ENCODE data around the gene RAB36.

RAB36 gene

GRCh38 chr22:23166042-23166831 is 21.0 kb downstream of the RAB36 start:
- TF ChIP-seq, protein P1, sequence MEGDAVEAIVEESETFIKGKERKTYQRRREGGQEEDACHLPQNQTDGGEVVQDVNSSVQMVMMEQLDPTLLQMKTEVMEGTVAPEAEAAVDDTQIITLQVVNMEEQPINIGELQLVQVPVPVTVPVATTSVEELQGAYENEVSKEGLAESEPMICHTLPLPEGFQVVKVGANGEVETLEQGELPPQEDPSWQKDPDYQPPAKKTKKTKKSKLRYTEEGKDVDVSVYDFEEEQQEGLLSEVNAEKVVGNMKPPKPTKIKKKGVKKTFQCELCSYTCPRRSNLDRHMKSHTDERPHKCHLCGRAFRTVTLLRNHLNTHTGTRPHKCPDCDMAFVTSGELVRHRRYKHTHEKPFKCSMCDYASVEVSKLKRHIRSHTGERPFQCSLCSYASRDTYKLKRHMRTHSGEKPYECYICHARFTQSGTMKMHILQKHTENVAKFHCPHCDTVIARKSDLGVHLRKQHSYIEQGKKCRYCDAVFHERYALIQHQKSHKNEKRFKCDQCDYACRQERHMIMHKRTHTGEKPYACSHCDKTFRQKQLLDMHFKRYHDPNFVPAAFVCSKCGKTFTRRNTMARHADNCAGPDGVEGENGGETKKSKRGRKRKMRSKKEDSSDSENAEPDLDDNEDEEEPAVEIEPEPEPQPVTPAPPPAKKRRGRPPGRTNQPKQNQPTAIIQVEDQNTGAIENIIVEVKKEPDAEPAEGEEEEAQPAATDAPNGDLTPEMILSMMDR (IDR thresholded peaks at IDR 0.05; ENCODE audit: low read depth, low read length), result no peak
- no peak for DNase-seq (ENCODE audit: extremely low read depth, low read depth)

GRCh38 chr22:23166841-23167616 is 21.8 kb downstream of the RAB36 start:
- TF ChIP-seq, protein P1 (IDR thresholded peaks at IDR 0.05; ENCODE audit: low read depth, low read length), result no peak
- no peak for DNase-seq (ENCODE audit: extremely low read depth, low read depth)

- no peak for DNase-seq (ENCODE audit: extremely low read depth, low read depth)
- TF ChIP-seq, protein P1 (IDR thresholded peaks at IDR 0.05; ENCODE audit: low read depth, low read length), result no peak
Measured at GRCh38 chr22:23168391-23169042, 23.2 kb downstream of the RAB36 start.

DNA sequence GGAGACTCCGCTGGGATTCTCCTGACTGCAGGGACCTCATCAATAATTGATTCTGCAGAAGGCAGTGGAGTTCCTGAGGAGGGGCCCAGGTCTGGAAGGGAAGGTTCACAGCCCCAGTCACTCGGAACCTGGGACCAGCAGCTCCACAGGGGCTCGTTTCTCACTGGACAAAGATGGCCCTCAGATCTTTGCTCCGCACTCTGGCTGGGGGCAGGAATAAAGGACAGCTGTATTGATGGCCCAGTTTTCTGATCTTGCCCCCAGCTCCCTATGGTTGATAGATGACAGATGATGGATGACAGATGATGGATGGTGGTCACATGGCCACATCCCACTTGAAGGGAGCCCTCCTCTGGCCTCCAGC is 23.7 kb downstream of the RAB36 start:
- no peak for DNase-seq (ENCODE audit: extremely low read depth, low read depth)
- TF ChIP-seq, protein P1 (IDR thresholded peaks at IDR 0.05; ENCODE audit: low read depth, low read length), result no peak

DNA sequence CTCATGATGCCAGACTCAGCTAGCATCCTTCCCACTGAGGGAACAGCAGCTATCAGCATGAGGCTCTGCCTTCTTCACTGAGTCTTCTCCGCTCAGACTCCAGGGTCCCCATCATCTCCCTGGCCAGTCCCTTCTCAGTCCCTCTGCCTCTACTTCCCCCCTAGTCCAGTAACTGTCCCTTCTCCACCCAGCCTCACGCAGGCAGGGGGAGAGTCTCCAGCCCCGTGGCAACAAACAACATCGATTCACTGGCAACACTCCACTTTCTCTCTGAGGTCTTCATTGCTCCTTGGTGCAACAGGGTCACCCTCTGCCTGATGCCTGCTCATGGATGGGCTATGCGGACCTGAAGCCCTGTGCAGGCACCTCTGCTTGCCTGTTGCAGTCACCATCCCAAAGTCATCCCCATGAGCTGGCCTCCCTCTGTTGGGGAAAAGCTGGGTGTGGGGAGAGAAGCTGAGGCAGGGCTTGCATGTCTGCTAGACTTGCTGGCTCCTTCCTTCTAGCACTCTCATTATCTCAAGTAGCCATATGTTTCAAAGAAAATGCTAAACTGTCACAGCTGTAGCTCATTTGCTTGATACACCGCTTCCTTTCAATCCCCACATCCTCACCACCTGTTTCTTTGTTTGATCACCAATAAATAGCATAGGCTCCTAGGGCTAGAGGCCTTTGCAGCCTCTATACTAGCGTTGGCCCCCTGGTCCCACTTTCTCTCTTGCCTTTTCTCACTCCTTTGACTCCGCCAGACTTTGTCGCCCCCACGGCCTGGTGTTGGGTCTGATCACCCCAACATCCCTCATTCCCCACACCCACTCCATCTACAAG is 30.8 kb downstream of the RAB36 start:
- DNase-seq (ENCODE audit: extremely low read depth, low read depth), result no peak
- TF ChIP-seq, protein P1 (IDR thresholded peaks at IDR 0.05; ENCODE audit: low read depth, low read length), result no peak

DNA sequence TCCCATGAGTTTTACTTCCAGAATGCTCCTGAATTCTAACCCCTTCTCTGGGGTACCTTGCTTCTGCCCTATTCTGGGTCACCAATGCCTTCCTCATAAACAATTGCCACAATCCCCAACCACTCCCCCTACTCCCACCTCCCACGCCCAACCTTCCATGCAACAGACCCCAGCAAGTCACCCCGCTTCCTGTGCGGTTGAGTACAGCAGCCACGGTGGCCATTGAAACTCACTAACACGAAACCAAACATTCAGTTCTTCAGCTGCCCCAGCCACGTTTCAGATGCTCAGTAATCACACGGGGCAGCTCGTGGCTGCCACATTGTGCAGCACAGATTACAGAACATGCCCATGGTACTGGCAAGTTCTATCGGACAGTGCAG is 31.4 kb downstream of the RAB36 start:
- TF ChIP-seq, protein P1 (IDR thresholded peaks at IDR 0.05; ENCODE audit: low read depth, low read length), result no peak
- DNase-seq (ENCODE audit: extremely low read depth, low read depth), result no peak
